ENCODE measurements around the gene GRIP2.

GRIP2 gene

DNA sequence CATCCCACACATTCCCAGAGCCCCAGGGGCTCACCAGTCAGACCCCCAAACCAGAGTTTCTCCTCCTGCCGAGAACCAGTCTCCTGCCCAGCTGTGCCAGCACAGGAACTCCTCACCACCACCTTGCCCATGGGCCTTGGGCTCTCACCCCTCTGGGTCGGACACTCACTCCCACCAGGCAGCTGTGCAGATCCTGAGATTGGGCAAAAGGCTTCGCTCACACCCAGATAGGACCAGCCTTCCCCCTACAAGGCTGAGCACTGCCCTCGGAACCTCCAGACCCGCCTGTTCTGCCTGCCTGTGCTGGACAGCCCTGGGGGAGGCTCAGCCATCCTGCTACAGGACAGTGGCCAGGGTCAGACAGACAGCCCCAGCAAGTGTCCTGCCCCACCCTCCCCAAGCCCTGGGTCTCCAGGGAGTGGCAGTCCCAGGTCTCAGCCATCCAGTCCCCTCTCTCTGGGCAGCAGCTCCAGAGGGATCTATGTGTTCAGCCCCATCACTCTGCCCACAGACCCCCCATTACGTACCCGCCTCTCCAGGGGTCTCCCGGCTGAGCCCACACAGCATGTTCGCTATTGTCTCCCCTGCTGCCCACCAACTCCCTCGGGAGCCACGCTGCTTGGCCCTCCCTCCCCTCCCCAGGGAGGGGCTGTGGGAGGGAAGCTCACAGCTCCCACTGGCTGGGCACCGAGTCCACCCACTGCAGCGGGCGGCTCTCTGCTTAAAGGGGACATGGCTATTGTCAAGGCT lies at the start of gene GRIP2:
GRIP2 (minus strand) TSS at position 601 of the 750 bp plus-strand sequence; CDS start at position 567, 34 bp downstream.
- no peak for DNase-seq

DNA sequence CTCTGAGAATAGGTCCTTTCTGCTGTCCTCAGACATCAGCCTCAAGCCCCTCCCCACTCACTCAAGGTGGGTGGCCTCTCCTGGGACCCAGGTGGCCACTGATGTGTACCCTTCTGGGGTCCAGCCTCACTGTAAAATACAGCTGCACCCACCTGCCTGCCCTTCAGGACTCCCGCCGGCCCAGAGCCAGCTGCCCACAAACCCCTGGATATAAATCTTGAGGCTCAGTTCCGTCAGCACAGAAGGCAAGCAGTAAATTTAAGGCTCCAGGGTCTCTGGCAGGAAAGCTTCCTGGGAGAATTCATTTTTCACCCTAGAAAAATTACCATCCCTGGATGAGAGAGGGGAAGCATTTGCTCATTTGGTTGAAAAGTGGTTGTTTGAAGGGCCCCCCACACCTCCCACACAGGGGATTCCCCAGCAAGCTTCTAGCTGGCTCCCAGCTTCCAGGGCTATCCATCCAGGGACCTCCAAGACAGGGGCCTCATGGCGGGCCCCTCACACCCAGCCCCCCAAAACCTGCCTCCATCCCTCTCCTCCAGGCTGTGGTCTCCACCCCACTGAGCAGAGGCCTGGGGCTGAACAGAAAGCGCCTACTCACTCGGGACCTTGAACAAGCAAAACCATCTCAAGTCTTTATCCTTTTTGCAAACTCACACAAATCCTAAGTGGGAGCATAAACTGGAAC lies 48.4 kb upstream of the GRIP2 start:
- no peak for DNase-seq

DNA sequence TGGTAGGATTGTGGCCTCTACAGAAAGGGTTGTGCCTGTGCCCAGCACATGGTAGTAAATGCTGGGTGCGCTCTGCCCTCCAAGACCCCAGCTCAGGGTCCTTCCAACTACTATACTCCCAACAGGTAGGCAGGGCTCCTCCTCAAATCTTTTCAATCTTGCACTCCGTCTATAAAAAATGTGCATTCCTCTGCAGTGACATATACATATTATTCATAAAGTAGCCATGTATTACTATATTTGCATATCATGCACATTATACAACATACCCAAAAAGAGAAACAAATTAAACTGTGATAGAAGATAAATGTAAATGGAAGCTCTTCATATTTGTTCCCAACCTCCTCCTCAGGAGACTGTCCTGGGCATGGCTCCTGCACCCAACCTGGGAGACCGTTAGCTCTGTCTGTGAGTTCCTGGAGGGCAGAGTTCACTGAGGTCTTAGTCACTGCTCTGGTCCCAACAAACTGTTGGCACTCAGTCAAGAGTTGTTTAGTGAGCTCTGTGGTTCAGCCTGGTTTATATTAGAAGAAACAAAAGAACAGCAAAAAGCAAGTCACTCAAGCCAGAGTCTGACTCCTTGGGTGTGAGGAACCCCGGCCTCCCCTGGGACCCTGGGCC lies 47.7 kb upstream of the GRIP2 start:
- no peak for DNase-seq

DNA sequence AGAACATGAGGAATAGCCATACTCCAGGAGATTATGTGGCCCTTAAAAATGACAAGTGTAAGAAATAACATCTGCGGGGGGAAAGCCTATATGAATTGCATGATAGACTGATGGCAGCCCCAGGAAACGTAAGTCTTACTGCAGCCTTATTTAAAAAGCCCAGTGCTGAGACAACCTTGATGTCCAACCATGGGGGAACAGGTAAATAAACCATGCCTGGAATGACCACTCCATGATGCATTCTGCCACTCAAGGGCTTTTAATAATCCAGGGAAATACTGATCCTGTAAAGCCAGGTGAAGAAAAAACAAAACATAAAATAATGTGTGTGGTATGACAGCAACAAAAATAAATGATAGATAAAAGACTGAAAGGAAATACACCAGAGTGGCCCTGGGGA lies 46.5 kb upstream of the GRIP2 start:
- DNase-seq, result no peak

DNA sequence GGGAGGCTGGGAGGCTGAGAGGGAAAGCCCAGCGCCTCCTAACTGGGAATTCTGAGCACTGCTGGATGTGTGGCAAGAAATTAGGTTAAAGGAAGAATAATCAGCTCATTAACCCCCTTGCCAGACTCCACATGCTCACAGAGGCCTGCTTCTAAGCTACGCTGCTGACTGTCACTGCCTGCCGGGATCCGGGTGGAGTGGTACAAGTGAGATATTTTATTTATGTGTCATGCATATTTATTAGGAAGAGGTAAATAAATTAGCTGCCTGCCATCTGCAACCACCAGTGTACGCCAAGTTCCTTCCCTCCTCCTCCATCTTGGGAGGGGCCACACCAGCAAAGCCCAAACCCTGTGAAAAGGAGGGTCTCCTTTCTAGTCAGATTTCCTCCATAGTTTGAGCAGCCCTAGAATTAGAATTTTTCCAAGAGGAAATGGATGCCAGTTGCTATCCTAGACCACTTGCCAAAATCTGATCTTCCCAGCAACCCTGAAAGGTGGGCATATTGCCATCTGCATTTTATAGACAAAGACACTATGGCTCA lies 43.5 kb upstream of the GRIP2 start:
- no peak for DNase-seq

DNA sequence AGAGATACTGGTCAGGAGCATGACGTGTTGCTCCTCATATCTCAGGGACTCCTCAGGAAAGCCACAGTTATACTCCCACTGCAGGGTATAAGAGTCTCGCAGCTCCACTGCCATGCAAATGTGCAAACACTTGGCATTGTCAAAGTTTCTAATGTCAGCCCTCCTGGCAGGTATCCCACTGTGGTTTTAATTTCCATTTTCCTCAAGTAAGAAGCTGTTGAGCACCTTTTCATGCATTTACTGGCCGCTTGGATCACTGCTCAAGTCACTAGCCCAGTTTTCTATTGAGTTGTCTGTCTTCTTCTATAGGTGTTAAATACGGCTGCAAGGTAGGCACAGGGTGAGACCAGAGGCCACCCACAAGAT lies 41.9 kb upstream of the GRIP2 start:
- no peak for DNase-seq

DNA sequence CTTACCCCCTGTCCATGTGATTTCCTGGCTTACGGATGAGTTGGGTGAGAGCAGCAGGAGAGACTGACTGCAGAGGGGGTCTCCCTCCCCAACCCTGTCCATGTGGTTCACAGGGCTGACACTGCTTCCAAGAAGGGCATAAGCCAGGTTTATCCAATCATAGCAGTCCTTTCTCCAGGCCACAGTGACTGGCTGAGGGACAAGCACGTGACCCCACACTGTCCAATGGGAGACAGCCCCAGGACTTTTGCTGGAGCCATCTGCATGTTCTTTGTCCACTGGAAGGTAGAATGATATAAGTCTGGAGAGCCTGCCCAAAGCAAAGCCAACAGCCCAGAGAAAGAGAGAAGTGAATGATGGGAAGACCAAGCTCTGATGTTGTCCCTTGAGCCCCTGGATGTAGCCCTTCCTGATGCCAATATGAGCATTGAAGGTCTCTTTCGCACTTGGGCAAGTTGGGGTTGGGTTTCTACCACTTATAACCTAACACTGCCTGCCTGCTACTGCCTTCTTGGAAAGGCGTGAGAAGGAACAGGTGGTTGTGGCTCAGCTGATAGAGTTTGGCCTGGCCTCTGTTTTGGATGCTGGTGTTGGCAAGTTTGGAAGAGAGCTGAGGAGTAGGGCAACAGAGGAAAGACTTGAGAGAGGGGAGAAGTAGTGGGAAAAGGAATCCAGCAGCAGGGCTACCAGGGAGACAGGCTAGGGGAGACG lies 41.3 kb upstream of the GRIP2 start:
- DNase-seq, result no peak

DNA sequence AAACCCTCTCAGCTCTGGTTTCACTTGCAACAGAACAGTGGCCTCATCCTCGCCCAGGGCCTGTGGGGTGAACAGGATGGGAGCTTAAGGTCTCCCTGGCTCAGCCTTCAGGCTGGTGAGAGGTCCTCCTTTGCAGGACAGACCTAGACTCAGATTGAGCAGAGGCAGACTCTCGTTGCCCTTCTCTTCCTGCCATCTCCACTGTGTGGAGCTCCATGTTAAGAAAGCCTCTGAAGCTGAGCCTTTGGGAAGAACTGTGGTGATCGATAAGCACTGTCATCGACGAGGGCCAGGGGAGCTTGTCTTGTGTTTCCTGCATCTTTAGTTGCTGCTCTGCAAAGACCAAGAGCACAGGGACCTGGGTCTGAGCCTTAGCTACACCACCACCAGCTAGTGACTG lies 37.8 kb upstream of the GRIP2 start:
- no peak for DNase-seq

DNA sequence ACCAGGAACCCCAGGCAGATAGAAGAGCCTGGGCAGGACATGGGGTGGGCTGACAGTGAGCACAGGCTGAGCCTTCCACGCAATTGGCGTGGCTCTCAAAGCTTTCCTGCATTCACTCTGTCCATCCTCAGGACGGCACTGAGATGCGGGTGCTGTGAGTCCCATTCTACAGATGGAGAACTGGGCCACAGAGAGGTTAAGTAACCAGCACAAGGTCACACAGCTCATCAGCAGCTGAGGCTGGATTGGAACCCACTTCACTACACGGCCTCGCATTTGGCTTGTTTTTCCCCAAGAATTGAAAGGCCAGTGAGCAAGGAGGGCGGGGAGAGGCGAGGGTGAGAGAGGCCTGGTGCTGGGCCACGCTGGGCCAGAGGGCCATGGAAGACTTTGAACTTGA lies 36.0 kb upstream of the GRIP2 start:
- DNase-seq, result no peak

DNA sequence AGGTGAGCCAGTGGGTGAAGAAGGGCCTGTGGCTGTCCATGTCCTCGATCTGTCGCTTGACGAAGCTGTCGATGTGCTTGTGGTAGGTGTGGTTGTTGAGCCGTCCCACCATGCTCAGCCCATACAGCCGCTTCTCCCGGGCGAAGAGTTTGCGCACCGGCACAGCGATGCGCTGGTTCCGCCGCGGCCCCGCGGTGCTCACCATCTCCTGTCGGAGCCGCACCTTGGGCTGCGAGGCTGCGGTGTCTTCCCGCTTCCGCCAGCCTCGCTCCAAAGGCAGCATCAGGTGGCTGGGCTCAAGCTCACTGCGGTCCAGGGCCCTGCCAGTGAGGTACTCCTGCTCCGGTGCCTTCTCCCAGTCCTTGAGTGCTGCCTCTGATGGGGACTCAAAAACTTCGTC lies 34.0 kb upstream of the GRIP2 start:
- no peak for DNase-seq

DNA sequence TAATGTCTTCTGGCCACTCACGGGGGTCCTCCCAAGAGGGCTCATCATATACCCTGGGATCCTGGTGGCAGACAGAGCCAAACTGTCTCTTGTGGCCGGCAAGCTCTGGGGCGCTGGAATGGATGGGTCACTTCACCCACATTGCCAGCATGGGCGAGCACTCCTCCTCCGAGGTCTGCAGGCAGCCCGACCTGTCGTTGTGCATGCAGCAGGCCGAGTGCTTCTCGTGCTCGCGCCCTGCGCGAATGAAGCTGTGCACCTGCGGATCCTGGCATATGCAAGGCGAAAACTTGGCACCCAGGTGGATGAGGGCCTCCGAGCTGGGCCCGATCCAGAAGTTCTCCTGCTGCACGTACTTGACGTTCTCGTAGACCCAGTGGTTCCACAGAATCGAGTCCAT lies 33.6 kb upstream of the GRIP2 start:
- no peak for DNase-seq

DNA sequence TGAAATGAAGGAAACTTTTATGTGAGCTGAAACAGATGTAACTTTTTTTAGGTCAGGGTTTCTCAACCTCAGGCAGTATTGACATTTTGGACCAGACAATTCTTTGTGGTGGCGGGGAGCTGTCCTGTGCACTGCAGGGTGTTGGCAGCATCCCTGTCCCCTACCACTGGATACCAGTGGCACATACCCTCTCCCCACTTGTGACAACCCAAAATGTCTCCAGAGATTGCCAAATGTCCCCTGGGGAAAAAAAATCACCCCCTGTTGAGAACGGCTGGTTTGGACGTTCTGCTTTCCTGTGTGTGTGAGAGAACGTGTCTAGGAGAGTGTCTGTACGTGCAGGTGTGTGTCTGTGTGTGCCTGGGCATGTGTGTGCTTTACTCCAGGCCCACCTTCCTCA lies 30.7 kb upstream of the GRIP2 start:
- no peak for DNase-seq

DNA sequence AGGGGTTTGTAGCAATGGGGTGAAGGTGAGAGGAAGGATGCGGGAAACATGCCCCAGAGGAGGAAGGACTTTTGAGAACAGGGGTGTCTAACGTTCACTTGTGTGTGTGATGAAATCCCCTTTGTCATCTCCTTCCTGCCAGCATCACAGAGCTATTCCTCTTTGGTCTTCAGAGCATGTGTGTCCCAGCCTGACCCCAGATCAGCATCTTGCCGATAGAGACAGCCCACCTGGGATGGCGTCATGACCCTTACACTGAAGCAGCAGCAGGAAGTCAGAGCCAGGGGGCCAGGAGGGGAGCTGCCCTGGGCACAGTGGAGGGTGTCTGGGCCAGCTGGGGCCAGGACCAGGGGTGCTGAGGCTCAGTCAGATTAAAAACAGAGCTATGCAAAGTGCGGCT lies 29.9 kb upstream of the GRIP2 start:
- DNase-seq, result no peak

DNA sequence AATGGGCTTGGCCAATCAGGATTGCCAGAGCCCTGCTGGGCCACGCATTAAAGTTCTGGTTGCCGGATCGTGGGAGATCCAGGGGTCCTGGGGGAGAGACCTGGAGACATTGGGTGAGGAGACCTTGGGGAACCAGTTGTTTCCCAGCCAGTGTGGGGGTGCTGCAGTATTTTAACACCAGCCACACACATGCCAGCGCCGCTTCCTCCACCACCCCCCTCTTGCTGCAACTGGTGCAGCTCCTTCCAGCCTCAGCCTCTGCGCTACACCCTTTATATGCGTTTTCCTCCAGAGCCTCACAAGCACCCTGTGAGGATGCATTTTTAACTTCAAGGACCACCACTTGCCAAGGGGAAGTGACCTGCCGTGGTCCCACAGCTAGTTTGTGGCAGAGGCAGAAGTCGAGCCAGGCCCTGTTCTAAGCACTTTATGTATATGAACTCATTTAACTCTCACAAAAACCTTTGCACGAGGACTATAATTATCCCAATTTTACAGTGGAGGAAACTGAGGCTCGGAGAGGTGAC lies 29.4 kb upstream of the GRIP2 start:
- DNase-seq, result no peak

DNA sequence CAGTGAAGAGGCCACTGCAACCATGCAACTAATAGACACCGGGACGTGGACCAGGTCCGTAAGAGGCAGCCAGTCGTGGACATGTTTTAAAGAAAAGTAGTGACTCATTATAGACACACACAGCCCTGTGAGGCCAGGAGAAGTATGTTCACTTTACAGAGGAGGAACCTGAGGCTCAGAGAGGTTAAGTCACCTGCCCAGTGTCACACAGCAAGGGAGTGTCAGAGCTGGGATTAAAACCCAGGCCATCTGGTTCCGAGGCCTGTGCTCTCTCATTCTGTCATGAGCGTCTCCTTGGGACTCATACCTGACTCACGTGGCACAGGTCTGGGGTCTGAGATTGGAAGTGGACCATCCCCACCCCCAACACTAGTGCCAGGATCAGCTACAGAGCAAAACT lies 28.1 kb upstream of the GRIP2 start:
- DNase-seq, result no peak

DNA sequence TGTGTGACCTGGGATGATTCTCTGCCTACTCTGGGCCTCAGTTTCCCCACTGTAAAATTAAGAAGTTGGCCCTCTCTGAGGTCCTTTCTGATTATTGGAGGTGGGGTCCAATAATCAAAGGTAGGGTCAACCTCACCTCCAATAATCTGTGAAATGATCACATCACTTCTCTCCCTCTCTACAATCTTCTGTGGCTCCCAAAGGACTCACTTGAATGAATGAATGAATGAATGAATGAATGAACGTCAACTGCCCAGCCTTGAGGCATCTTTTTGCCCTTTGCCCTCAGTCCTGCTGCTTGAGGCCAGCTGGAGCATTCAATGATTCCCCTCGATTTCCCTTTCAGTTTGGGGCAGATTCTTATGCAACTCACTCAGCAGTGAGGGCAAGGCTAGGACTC lies 26.7 kb upstream of the GRIP2 start:
- no peak for DNase-seq

DNA sequence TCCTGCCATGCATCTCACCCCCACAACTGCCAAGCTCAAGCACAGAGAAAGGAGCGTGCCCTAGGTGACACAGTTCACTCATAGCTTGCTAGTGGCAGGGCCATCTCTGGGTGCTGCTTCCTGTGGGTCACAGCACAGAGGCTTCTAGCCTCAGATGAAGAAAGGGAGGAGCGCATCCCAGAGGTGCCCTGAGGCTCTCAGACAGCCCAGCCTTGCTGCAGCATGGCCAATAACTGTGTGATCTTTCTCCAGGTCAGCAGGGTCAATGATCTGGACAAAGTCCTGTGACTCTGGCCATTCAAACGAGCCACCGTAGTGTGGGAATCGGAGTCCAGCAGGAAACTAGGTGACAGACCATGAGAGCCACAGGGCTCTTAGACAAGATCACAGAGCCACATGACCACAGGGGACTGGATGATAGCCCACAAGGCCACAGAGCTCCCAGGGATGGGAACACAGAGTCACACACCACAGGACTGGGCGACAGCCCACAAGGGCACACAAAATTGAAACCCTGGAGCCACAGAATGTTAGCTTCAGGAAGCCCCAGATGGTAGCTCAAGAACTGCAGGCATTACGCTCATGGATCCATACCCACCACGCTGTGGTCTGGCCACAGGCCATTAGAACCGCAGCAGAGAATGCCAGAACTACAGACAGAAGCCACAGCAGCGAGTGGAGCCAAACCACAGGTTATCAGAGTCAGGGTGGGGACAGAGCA lies 25.9 kb upstream of the GRIP2 start:
- DNase-seq, result no peak

DNA sequence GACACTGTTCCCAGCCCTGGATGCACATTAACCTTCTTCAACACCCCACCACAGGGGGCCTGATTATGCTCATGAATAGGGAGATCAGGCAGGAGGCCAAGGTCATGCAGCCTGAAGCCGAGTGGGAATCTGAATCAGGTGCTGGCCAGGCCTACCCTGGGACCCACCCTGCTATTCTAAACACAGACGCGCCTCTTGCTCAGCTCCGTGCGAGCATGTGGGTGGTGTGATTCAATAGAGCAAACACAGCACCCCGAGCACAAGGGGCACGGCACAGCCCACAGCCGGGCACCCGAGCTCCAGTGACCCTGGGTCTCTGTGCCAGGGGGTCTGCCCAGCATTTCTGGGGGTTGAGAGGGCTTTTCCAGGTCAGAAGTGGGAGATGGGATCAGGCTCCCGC lies 24.6 kb upstream of the GRIP2 start:
- DNase-seq, result no peak

DNA sequence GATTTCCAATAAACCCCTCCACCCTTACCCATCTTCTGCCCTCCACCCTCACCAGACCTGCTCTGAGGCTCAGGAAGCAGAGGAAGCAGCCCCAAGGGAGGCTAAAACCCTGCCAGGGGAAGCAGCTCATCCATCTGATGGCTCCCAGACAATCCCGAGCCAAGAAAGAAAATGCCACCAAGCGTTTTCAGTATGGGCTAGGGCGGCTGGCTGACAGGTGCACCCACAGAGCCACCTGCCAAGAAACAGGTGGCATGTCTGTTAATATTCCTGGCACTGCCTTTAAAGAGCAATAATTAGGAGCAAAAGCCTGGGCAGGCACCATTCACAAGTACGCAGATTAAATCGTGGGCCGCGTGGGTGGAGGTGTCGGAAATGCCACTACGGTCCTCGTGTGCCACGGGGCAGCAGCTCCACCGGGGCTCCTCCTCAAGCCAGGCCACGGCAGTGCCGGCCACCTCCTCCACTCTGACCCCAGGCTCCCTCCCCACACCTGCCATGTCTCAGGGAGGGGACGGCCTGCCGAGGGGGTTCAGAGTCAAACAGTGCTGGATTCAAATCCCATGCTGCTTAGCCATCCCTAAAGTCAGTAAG lies 23.9 kb upstream of the GRIP2 start:
- no peak for DNase-seq

DNA sequence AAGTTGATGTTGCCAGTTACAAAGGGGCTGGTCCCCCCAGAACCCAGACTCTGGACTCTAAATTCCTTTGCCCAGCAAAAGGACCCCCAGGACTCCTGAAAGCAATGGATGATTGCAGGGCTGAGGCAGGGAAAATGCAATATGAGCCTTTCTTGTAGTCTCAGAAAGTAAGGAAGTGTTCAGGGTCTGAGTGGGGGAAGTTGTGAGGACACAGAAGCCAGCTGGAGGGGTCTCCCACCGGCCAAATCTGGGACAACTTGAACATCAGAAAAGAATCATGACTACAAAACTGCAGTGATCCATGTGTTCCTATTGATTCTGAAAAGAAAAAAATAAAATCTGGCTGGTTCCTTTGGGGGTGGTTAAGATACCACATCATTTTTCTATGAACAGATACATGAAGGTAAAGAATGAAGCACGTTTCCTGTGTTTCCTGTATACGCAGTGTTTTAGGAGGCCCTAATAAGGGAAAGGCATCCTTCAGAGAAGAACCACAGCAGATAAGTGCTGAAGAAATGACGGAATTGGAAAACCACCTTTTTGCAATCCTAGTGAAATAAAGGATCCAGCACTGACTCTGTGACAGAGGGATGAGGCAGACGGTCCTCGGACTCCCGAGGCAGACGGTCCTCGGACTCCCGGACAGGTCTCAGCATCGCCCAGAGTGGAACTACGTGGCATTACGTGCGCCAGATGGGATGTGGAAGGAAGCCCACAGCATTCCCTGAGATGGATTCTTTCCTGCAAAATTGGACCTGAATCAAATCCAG lies 22.2 kb upstream of the GRIP2 start:
- DNase-seq, result no peak
